ENCODE measurements around the gene SLC5A10.

- TF ChIP-seq POLR2A (IDR thresholded peaks at IDR 0.05) (no peak), CTCF (IDR thresholded peaks at IDR 0.05) (no peak)
Measured at GRCh38 chr17:18954321-18954720, 2.4 kb downstream of the SLC5A10 start.

All from esophagus squamous epithelium (tissue), 4 donors.